K562 (cell line): ENCODE results near the gene DISC1. TPM values are rescaled to one million over a fixed set of nuclear protein-coding genes. Genes with fewer than 3 reads are reported as not detected.

Source experiments
- ARID1B ChIP-seq: fragments of 450-650 bp; IDR thresholded peaks from 2 replicates; pipeline ENCODE4 v1.6.1; 2016; ENCODE audit warnings: antibody characterized with exemption, mild to moderate bottlenecking, inconsistent platforms
- CXXC5 ChIP-seq: fragments of 250-450 bp; sonication (Bioruptor Pico); IDR thresholded peaks from 2 replicates; pipeline ENCODE4 v1.8.0; 2022; ENCODE audit warnings: inconsistent platforms, mild to moderate bottlenecking, moderate library complexity
- FUS ChIP-seq: fragments of 200-400 bp; formaldehyde crosslinking; optimal IDR thresholded peaks from 2 replicates; pipeline ENCODE3; 2017; ENCODE audit warnings: low read depth, low read length
- GABPB1 ChIP-seq: sonication (generic); formaldehyde crosslinking; IDR thresholded peaks from 2 replicates; pipeline ENCODE4 v1.8.0; 2022; ENCODE audit warnings: mild to moderate bottlenecking, missing genetic modification reagents
- GATAD2B ChIP-seq: fragments of 450-650 bp; IDR thresholded peaks from 2 replicates; pipeline ENCODE4 v1.6.1; 2017; ENCODE audit warnings: mild to moderate bottlenecking, borderline replicate concordance
- HES1 ChIP-seq: fragments of 450-650 bp; IDR thresholded peaks from 2 replicates; pipeline ENCODE4 v1.6.1; 2016; ENCODE audit warnings: low read depth, mild to moderate bottlenecking, moderate library complexity
- HLTF ChIP-seq: fragments of 450-650 bp; IDR thresholded peaks from 2 replicates; pipeline ENCODE4 v1.6.1; 2016
- HNRNPL ChIP-seq: fragments of 200-400 bp; formaldehyde crosslinking; IDR thresholded peaks from 2 replicates; pipeline ENCODE4 v1.6.1; 2017; ENCODE audit warnings: low read depth, mild to moderate bottlenecking, low read length
- HNRNPLL ChIP-seq: fragments of 200-400 bp; formaldehyde crosslinking; IDR thresholded peaks from 2 replicates; pipeline ENCODE4 v1.6.1; 2017; ENCODE audit warnings: low read length, low read depth, mild to moderate bottlenecking; ENCODE audit not compliant: poor library complexity, severe bottlenecking
- JUND ChIP-seq, 2 experiments: IDR thresholded peaks; 2 replicates in 1 of 2; 3 replicates in 1 of 2; pipeline ENCODE4 v1.6.1; 2011; ENCODE audit warnings: borderline replicate concordance in 2 of 2, low read depth in 2 of 2, low read length in 2 of 2, improper control_type of control experiment in 1 of 2, missing biosample characterization in 1 of 2, missing genetic modification characterization in 1 of 2, missing genetic modification reagents in 1 of 2
- KDM1A ChIP-seq, 2 experiments: fragments of 450-650 bp; IDR thresholded peaks; 2 replicates each; pipeline ENCODE4 v1.6.1; 2016; ENCODE audit warnings: mild to moderate bottlenecking in 2 of 2
- L3MBTL2 ChIP-seq: fragments of 450-650 bp; IDR thresholded peaks from 2 replicates; pipeline ENCODE4 v1.6.1; 2016; ENCODE audit warnings: mild to moderate bottlenecking, moderate library complexity
- MAFK ChIP-seq: IDR thresholded peaks from 2 replicates; pipeline ENCODE4 v1.6.1; 2011; ENCODE audit warnings: low read length, improper control_type of control experiment
- MCM2 ChIP-seq: fragments of 450-650 bp; IDR thresholded peaks from 2 replicates; pipeline ENCODE4 v1.6.1; 2017; ENCODE audit warnings: low read depth, mild to moderate bottlenecking
- MEIS2 ChIP-seq: fragments of 450-650 bp; IDR thresholded peaks from 2 replicates; pipeline ENCODE4 v1.6.1; 2014; ENCODE audit warnings: mild to moderate bottlenecking; ENCODE audit not compliant: partially characterized antibody
- NFRKB ChIP-seq: fragments of 450-650 bp; IDR thresholded peaks from 2 replicates; pipeline ENCODE4 v1.6.1; 2016; ENCODE audit warnings: low read depth
- NRF1 ChIP-seq, 2 experiments: fragments of 450-650 bp; IDR thresholded peaks in 1 of 2; conservative IDR thresholded peaks in 1 of 2; 2 replicates each; pipeline ENCODE4 v1.6.1; 2014; ENCODE audit warnings: mild to moderate bottlenecking in 2 of 2
- PCBP1 ChIP-seq: fragments of 200-400 bp; formaldehyde crosslinking; IDR thresholded peaks from 2 replicates; pipeline ENCODE4 v1.6.1; 2018; ENCODE audit warnings: mild to moderate bottlenecking, low read depth, low read length; ENCODE audit not compliant: poor library complexity, severe bottlenecking
- PHB2 ChIP-seq: fragments of 450-650 bp; IDR thresholded peaks from 2 replicates; pipeline ENCODE4 v1.6.1; 2017; ENCODE audit warnings: low read depth
- TAF7 ChIP-seq: fragments of 450-650 bp; IDR thresholded peaks from 2 replicates; pipeline ENCODE4 v1.6.1; 2016; ENCODE audit warnings: missing genetic modification characterization, missing compliant biosample characterization
- YY1 ChIP-seq, 3 experiments: IDR thresholded peaks; 2 replicates each; pipeline ENCODE4 v1.6.1; 2011; ENCODE audit warnings: low read length in 2 of 3, mild to moderate bottlenecking in 2 of 3, moderate library complexity in 2 of 3, borderline replicate concordance in 1 of 3, control low read depth in 1 of 3, low read depth in 1 of 3; ENCODE audit not compliant: insufficient read depth in 3 of 3, insufficient replicate concordance in 2 of 3, control insufficient read depth in 1 of 3, insufficient read length in 1 of 3; ENCODE audit errors: extremely low read depth in 1 of 3
- ZNF224 ChIP-seq: sonication (generic); formaldehyde crosslinking; IDR thresholded peaks from 2 replicates; pipeline ENCODE4 v1.8.0; 2022; ENCODE audit warnings: mild to moderate bottlenecking, missing genetic modification reagents
- ZNF23 ChIP-seq: fragments of 250-450 bp; sonication (Bioruptor Pico); IDR thresholded peaks from 2 replicates; pipeline ENCODE4 v1.4.0; 2020; ENCODE audit warnings: mild to moderate bottlenecking
- ZNF239 ChIP-seq: fragments of 250-450 bp; sonication (Bioruptor Pico); IDR thresholded peaks from 2 replicates; pipeline ENCODE4 v1.4.0; 2020; ENCODE audit warnings: mild to moderate bottlenecking
- ZNF3 ChIP-seq: fragments of 250-450 bp; sonication (Bioruptor Pico); IDR thresholded peaks from 2 replicates; pipeline ENCODE4 v1.5.0; 2021; ENCODE audit warnings: mild to moderate bottlenecking, moderate library complexity
- ZNF347 ChIP-seq: fragments of 450-650 bp; formaldehyde crosslinking; IDR thresholded peaks from 2 replicates; pipeline ENCODE4 v1.4.0; 2020; ENCODE audit warnings: low read depth, mild to moderate bottlenecking, moderate library complexity
- ZNF512 ChIP-seq: IDR thresholded peaks from 2 replicates; pipeline ENCODE4 v1.6.1; 2016; ENCODE audit warnings: missing genetic modification characterization, missing compliant biosample characterization
- ZNF644 ChIP-seq: fragments of 200-800 bp; sonication (Bioruptor generic); IDR thresholded peaks from 2 replicates; pipeline ENCODE4 v1.6.1; 2016; ENCODE audit warnings: low read depth, missing genetic modification characterization, missing compliant biosample characterization
- polyA plus RNA-seq, 8 experiments: library from polyadenylated mRNA; depleted of rRNA in 4 of 8; stranded (reverse) in 5 of 8; unstranded in 3 of 8; fragments of >200 nt; fragmentation: Nextera tagmentation in 2 of 8; fragmentation: Illumina TruSeq in 1 of 8; extraction: Ambion mirVana in 2 of 8; extraction: Trizol in 1 of 8; gene quantifications; 2 replicates each; pipeline versions ENCODE4 v1.2.1 to v1.2.3, GENCODE V29; 2011 to 2014; ENCODE audit warnings: inconsistent platforms in 1 of 8, missing spikeins in 1 of 8
- total RNA-seq, 7 experiments: library from RNA; depleted of rRNA in 6 of 7; stranded (reverse); fragments of >200 nt in 6 of 7; fragmentation: Illumina TruSeq in 2 of 7; extraction: Trizol in 2 of 7; gene quantifications; 2 replicates each; pipeline versions ENCODE4 v1.2.1 to v1.2.3, GENCODE V29; 2011 to 2021; ENCODE audit warnings: low replicate concordance in 1 of 7

DISC1 gene
- total and polyA plus RNA-seq, 9 of the 15 experiments (the other 6 are each of a cell fraction or from before 2014, with no cell fraction given): 0.01 to 0.11 (median 0.08) TPM; not detected in 1

DNA sequence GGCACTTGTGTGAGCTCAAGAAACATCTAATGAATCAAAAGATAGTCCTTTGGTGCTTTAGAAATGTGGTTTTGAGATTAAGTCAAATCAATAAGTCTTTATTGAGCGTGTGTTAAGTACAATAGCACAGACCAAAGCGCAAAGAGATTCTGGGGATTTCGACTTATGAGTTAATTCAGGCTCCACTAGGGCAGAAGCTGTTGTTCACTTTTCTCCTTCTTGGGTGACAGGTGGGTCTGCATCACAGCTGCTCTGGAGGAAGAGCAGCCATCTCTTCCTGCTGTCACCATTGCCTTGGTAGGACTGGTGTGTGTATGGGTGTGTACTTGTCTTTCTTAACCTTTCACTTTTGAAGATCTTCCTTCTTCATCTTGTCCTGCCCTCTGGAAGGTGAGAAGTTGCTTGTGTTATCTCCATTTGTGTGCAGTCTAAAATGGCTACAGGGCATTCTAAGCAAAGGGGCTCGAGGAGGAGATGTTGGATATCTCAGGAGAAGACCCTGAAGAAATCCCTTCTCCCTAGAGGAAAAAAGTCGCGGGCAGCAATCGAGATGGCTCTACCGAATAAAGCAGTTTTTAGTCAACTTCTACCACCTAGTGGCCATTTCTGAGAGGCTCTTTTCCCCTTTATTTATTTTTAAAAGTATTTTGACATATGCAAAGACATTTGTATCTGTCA lies 22.9 kb upstream of the DISC1 start (continued):
- TF ChIP-seq ZNF224 (no peak), CXXC5 (CRISPR knock-in tag) (no peak), ZNF3 (CRISPR knock-in tag) (no peak), PHB2 (no peak), MEIS2 (peak; percentile 75), ZNF347 (CRISPR knock-in tag) (no peak), NFRKB (no peak), ZNF239 (CRISPR knock-in tag) (no peak), HNRNPL (no peak), HES1 (no peak), HNRNPLL (no peak), MAFK (no peak), GABPB1 (CRISPR knock-in tag) (no peak), KDM1A (IDR thresholded peaks at IDR 0.05) (no peak), ARID1B (no peak), MCM2 (no peak), L3MBTL2 (0 out of 2 replicates have a peak, but pooled peaks have one; percentile 22), JUND (IDR thresholded peaks at IDR 0.05; ENCODE audit: borderline replicate concordance, low read depth, low read length) (no peak), JUND (tag; IDR thresholded peaks at IDR 0.05; ENCODE audit: borderline replicate concordance, low read depth, low read length) (0 out of 3 replicates have a peak, but pooled peaks have one; percentile 13), FUS (no peak), YY1 (IDR thresholded peaks at IDR 0.05; ENCODE audit: borderline replicate concordance in 1 of 3, control insufficient read depth in 1 of 3, extremely low read depth in 1 of 3, insufficient read depth in 3 of 3, insufficient read length in 1 of 3, insufficient replicate concordance in 2 of 3, low read depth in 1 of 3, low read length in 2 of 3) (peak in 1 of 3 experiments; percentile 31), HLTF (no peak), NRF1 (conservative IDR thresholded peaks at IDR 0.05 in 1 of 2, IDR thresholded peaks at IDR 0.05 in 1 of 2) (no peak), TAF7 (tag) (no peak), GATAD2B (no peak), PCBP1 (no peak), ZNF512 (0 out of 2 replicates have a peak, but pooled peaks have one; percentile 11), ZNF23 (CRISPR knock-in tag) (no peak), ZNF644 (tag) (no peak)
